Panc1 (cell line): ENCODE measurements around the gene ADAM12.

Source experiments
- CTCF ChIP-seq: fragments of 450-650 bp; IDR thresholded peaks from 2 replicates; pipeline ENCODE4 v1.5.1; 2017; ENCODE audit warnings: mild to moderate bottlenecking
- POLR2AphosphoS5 ChIP-seq: IDR thresholded peaks from 2 replicates; pipeline ENCODE4 v1.6.1; 2012; ENCODE audit warnings: mild to moderate bottlenecking, low read depth, low read length, moderate library complexity
- SIN3A ChIP-seq: IDR thresholded peaks from 2 replicates; pipeline ENCODE4 v1.6.1; 2012; ENCODE audit warnings: low read depth, mild to moderate bottlenecking, low read length, moderate library complexity, borderline replicate concordance; ENCODE audit not compliant: insufficient read depth
- TCF7L2 ChIP-seq: IDR thresholded peaks from 2 replicates; pipeline ENCODE4 v1.6.1; 2011; ENCODE audit warnings: mild to moderate bottlenecking, low read depth, low read length, inconsistent platforms
- TF ChIP-seq, protein P1 (sequence below), 2 experiments: IDR thresholded peaks; 2 replicates each; pipeline ENCODE4 v1.6.1; 2011 to 2012; ENCODE audit warnings: low read depth in 2 of 2, control low read depth in 1 of 2, low read length in 1 of 2, mild to moderate bottlenecking in 1 of 2, moderate library complexity in 1 of 2; ENCODE audit not compliant: insufficient read depth in 1 of 2

- TF ChIP-seq, protein P1, sequence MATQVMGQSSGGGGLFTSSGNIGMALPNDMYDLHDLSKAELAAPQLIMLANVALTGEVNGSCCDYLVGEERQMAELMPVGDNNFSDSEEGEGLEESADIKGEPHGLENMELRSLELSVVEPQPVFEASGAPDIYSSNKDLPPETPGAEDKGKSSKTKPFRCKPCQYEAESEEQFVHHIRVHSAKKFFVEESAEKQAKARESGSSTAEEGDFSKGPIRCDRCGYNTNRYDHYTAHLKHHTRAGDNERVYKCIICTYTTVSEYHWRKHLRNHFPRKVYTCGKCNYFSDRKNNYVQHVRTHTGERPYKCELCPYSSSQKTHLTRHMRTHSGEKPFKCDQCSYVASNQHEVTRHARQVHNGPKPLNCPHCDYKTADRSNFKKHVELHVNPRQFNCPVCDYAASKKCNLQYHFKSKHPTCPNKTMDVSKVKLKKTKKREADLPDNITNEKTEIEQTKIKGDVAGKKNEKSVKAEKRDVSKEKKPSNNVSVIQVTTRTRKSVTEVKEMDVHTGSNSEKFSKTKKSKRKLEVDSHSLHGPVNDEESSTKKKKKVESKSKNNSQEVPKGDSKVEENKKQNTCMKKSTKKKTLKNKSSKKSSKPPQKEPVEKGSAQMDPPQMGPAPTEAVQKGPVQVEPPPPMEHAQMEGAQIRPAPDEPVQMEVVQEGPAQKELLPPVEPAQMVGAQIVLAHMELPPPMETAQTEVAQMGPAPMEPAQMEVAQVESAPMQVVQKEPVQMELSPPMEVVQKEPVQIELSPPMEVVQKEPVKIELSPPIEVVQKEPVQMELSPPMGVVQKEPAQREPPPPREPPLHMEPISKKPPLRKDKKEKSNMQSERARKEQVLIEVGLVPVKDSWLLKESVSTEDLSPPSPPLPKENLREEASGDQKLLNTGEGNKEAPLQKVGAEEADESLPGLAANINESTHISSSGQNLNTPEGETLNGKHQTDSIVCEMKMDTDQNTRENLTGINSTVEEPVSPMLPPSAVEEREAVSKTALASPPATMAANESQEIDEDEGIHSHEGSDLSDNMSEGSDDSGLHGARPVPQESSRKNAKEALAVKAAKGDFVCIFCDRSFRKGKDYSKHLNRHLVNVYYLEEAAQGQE (IDR thresholded peaks at IDR 0.05; ENCODE audit: insufficient read depth in 1 of 2, low read depth in 2 of 2, low read length in 1 of 2) = no peak
- TF ChIP-seq CTCF (no peak), SIN3A (no peak), POLR2AphosphoS5 (no peak), TCF7L2 (no peak)
Observed at GRCh38 chr10:126129026-126129425, 259.3 kb downstream of the ADAM12 start.
